Ovary (tissue), 3 donors: ENCODE measurements around the gene GRIK5.
"Not testable (repeated sequence)": the region's sequence is repeated elsewhere in the genome, so short reads cannot be mapped to it uniquely, and the experiment has no call there.

Source experiments
- CTCF ChIP-seq, 3 donors: fragments of 450-650 bp in 2 of 3; fragments of 200-600 bp in 1 of 3; IDR thresholded peaks; one replicate each; pipeline versions ENCODE4 v1.5.1 to v1.8.0; 2016 to 2022; ENCODE audit warnings: antibody characterized with exemption in 3 of 3, mild to moderate bottlenecking in 1 of 3
- POLR2A ChIP-seq: fragments of 450-650 bp; IDR thresholded peaks from one replicate; pipeline ENCODE4 v1.6.1; 2017; ENCODE audit warnings: antibody characterized with exemption, mild to moderate bottlenecking, moderate library complexity
- donor health status: DM: no; HTN: no; CAD: no.

DNA sequence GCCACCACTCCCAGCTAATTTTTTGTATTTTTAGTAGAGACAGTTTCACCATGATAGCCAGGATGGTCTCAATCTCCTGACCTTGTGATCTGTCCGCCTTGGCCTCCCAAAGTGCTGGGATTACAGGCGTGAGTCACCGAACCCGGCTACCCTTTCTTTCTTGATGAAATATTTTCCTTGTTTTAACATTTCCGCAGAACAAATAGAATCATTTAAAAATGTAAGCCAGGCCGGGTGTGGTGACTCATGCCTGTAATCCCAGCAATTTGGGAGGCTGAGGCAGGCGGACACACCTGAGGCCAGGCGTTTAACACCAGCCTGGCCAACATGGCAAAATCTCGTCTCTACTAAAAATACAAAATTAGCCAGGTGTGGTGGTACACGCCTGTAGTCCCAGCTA, 30.2 kb upstream of the GRIK5 start:
- not testable (repeated sequence) for TF ChIP-seq CTCF (IDR thresholded peaks at IDR 0.05); POLR2A
